HG03135 (cell line): ENCODE results near the gene PGAM2.

Experiments used
- ATAC-seq: cut with Tn5 transposase; IDR thresholded peaks from one replicate; pipeline ENCODE4 v1.9.1; 2021; ENCODE audit warnings: mild to moderate bottlenecking, moderate library complexity; ENCODE audit not compliant: unreplicated experiment

The PGAM2 gene

GRCh38 chr7:44103923-44104859, 38.8 kb upstream of the PGAM2 start, which contains the start of gene AEBP1:
Gene AEBP1, plus strand, starts transcription at chr7:44104345. Its CDS starts 321 bp downstream, at chr7:44104666.
- no peak for ATAC-seq

GRCh38 chr7:44103566-44103922, 38.2 kb upstream of the PGAM2 start:
- ATAC-seq, result no peak

- ATAC-seq, result no peak
Observed at GRCh38 chr7:44102846-44103565, 37.6 kb upstream of the PGAM2 start.

- no peak for ATAC-seq
Observed at GRCh38 chr7:44101966-44102845, 36.8 kb upstream of the PGAM2 start.

GRCh38 chr7:44101303-44101965, 36.1 kb upstream of the PGAM2 start:
- ATAC-seq, result no peak

- no peak for ATAC-seq
Observed at GRCh38 chr7:44100458-44101302, 35.3 kb upstream of the PGAM2 start.

- no peak for ATAC-seq
Observed at GRCh38 chr7:44099669-44100068, 34.3 kb upstream of the PGAM2 start.

- no peak for ATAC-seq
Observed at GRCh38 chr7:44098092-44099068, 33.0 kb upstream of the PGAM2 start.

- peak; percentile 65 for ATAC-seq
Observed at GRCh38 chr7:44097064-44097932, 31.9 kb upstream of the PGAM2 start.

- ATAC-seq, result no peak
Observed at GRCh38 chr7:44096326-44096881, 31.0 kb upstream of the PGAM2 start.

- no peak for ATAC-seq
Observed at GRCh38 chr7:44095781-44096180, 30.4 kb upstream of the PGAM2 start.

- no peak for ATAC-seq
Observed at GRCh38 chr7:44094883-44095592, 29.7 kb upstream of the PGAM2 start.

- ATAC-seq, result no peak
Observed at GRCh38 chr7:44094365-44094764, 29.0 kb upstream of the PGAM2 start.

GRCh38 chr7:44093102-44093641, 27.8 kb upstream of the PGAM2 start:
- ATAC-seq, result no peak

- no peak for ATAC-seq
Observed at GRCh38 chr7:44087911-44088838, 22.8 kb upstream of the PGAM2 start.
